Endothelial cell of umbilical vein (primary cell): Measurements from ENCODE around the gene NCKAP5. TPM values are rescaled to one million over a fixed set of nuclear protein-coding genes. Genes with fewer than 3 reads are reported as not detected.

Source experiments
- BruUV-seq: library from RNA; stranded (reverse); fragments of 400-500 nt; replicated peaks from 2 replicates; lab custom pipeline; 2021; lab: Mats Ljungman, UMichigan
- CTCF ChIA-PET: fragments of 300-600, 350-600 bp; sonication (Branson Sonifier 250); formaldehyde crosslinking; loops from one replicate; lab custom pipeline; 2021; ENCODE audit warnings: antibody characterized with exemption, inconsistent platforms; lab: Charles Lee
- POLR2A ChIA-PET: fragments of 300-600, 350-600 bp; sonication (Branson Sonifier 250); formaldehyde crosslinking; loops from one replicate; lab custom pipeline; 2021; ENCODE audit warnings: antibody characterized with exemption, inconsistent platforms; lab: Charles Lee
- DNase-seq: peaks from one replicate; pipeline ENCODE4 v3.0.0-alpha.2; 2011; ENCODE audit warnings: low read depth, low spot score
- FAIRE-seq: peaks from 2 replicates; lab custom pipeline; 2011; peaks lifted over from hg19 to GRCh38; lab: Jason Lieb, UNC
- H2AFZ ChIP-seq: 2 replicates; pipeline ENCODE4 v1.6.0; 2012; ENCODE audit warnings: low read depth, low read length, control low read depth, inconsistent platforms
- H3K27ac ChIP-seq: 2 replicates; pipeline ENCODE4 v1.5.1; 2011; ENCODE audit warnings: low read depth, mild to moderate bottlenecking, control low read depth, low read length, moderate library complexity; ENCODE audit not compliant: insufficient read depth
- H3K27me3 ChIP-seq, 2 experiments: 2 replicates each; pipeline versions ENCODE4 v1.6.0 to v1.6.1; 2011; ENCODE audit warnings: low read length in 2 of 2, mixed read lengths in 1 of 2; ENCODE audit not compliant: control insufficient read depth in 2 of 2, insufficient read depth in 2 of 2
- H3K36me3 ChIP-seq, 2 experiments: 2 replicates in 1 of 2; 3 replicates in 1 of 2; pipeline ENCODE4 v1.5.1; 2011; ENCODE audit warnings: low read length in 2 of 2, mild to moderate bottlenecking in 1 of 2, moderate library complexity in 1 of 2; ENCODE audit not compliant: control insufficient read depth in 2 of 2, insufficient read depth in 2 of 2; ENCODE audit errors: extremely low read depth in 1 of 2
- H3K4me1 ChIP-seq: 3 replicates; pipeline ENCODE4 v1.5.1; 2011; ENCODE audit warnings: mild to moderate bottlenecking, low read length; ENCODE audit not compliant: control insufficient read depth, insufficient read depth; ENCODE audit errors: extremely low read depth
- H3K4me2 ChIP-seq: 2 replicates; pipeline ENCODE4 v1.6.1; 2011; ENCODE audit warnings: low read length, control low read depth, mixed read lengths; ENCODE audit not compliant: insufficient read depth
- H3K4me3 ChIP-seq, 3 experiments: fragments of 200-600 bp in 1 of 3; sonication (generic), shearing (Covaris generic) in 1 of 3; replicated peaks in 1 of 3; 2 replicates each; pipeline ENCODE4 v1.5.1; 2011 to 2016; ENCODE audit warnings: control low read depth in 3 of 3, low read length in 3 of 3, mild to moderate bottlenecking in 2 of 3, inconsistent platforms in 1 of 3, low read depth in 1 of 3, moderate library complexity in 1 of 3; ENCODE audit not compliant: insufficient read depth in 1 of 3
- H3K79me2 ChIP-seq: 2 replicates; pipeline ENCODE4 v1.6.0; 2012; ENCODE audit warnings: low read length, inconsistent platforms; ENCODE audit not compliant: control insufficient read depth, insufficient read depth
- H3K9ac ChIP-seq: replicated peaks from 2 replicates; pipeline ENCODE3; 2011; ENCODE audit warnings: low read length, control low read depth; ENCODE audit not compliant: insufficient read depth; ENCODE audit errors: extremely low read depth
- H3K9me1 ChIP-seq: replicated peaks from 3 replicates; pipeline ENCODE4 v1.6.0; 2011; ENCODE audit warnings: mild to moderate bottlenecking, low read length; ENCODE audit not compliant: control insufficient read depth, insufficient read depth; ENCODE audit errors: extremely low read depth
- H3K9me3 ChIP-seq: replicated peaks from 2 replicates; pipeline ENCODE4 v1.5.1; 2012; ENCODE audit warnings: low read length, inconsistent platforms; ENCODE audit not compliant: control insufficient read depth, insufficient read depth
- H4K20me1 ChIP-seq: replicated peaks from 2 replicates; pipeline ENCODE3; 2011; ENCODE audit warnings: mild to moderate bottlenecking, low read length; ENCODE audit not compliant: control insufficient read depth, insufficient read depth; ENCODE audit errors: extremely low read depth
- EZH2 ChIP-seq: IDR thresholded peaks from 2 replicates; pipeline ENCODE4 v1.6.1; 2012; ENCODE audit warnings: borderline replicate concordance, low read depth, mild to moderate bottlenecking, moderate library complexity, low read length, inconsistent platforms; ENCODE audit not compliant: severe bottlenecking
- FOS ChIP-seq: IDR thresholded peaks from 2 replicates; pipeline ENCODE4 v1.6.1; 2011; ENCODE audit warnings: mild to moderate bottlenecking, low read length, moderate library complexity, borderline replicate concordance; ENCODE audit not compliant: insufficient read depth
- GATA2 ChIP-seq: IDR thresholded peaks from 2 replicates; pipeline ENCODE4 v1.7.0; 2011; ENCODE audit warnings: low read depth, mild to moderate bottlenecking, moderate library complexity, mixed read lengths, low read length; ENCODE audit not compliant: insufficient read length, insufficient read depth
- JUN ChIP-seq: IDR thresholded peaks from 2 replicates; pipeline ENCODE4 v1.6.1; 2011; ENCODE audit warnings: borderline replicate concordance, low read depth; ENCODE audit not compliant: insufficient read length, insufficient read depth
- MAX ChIP-seq: IDR thresholded peaks from 2 replicates; pipeline ENCODE4 v1.6.1; 2011; ENCODE audit not compliant: insufficient read depth, insufficient read length
- MYC ChIP-seq: IDR thresholded peaks from one replicate; pipeline ENCODE4 v1.6.1; 2011; ENCODE audit warnings: mild to moderate bottlenecking, low read depth, low read length
- POLR2A ChIP-seq: IDR thresholded peaks from 2 replicates; pipeline ENCODE4 v1.6.1; 2012; ENCODE audit warnings: low read depth, mild to moderate bottlenecking, control low read depth, low read length
- POLR2AphosphoS5 ChIP-seq: IDR thresholded peaks from 2 replicates; pipeline ENCODE4 v1.6.1; 2012; ENCODE audit warnings: low read depth, mild to moderate bottlenecking, control low read depth, low read length, moderate library complexity; ENCODE audit not compliant: insufficient read depth
- dilution Hi-C: fragments of 300-500 bp; cut with MboI; formaldehyde crosslinking; loops from one replicate; pipeline ENCODE4 v1.15.0; 2019; ENCODE audit warnings: low sequenced_read_pairs; ENCODE audit not compliant: extremely low pct_ligation_motif_present
- intact Hi-C: fragments of 100-400 bp; cut with micrococcal nuclease; formaldehyde crosslinking; loops from one replicate; pipeline ENCODE4 v1.10.0; 2022
- polyA plus RNA-seq, 4 experiments: library from polyadenylated mRNA; depleted of rRNA in 3 of 4; stranded (reverse) in 3 of 4; unstranded in 1 of 4; fragments of >200 nt; gene quantifications; 2 replicates each; pipeline versions ENCODE4 v1.2.1 to v1.2.3, GENCODE V29; 2011 to 2012; ENCODE audit warnings: missing spikeins in 1 of 4
- total RNA-seq: library from RNA; stranded (reverse); gene quantifications from 2 replicates; pipeline ENCODE4 v1.2.3, GENCODE V29; 2021
- TF ChIP-seq, protein P1 (sequence below), 2 donors: IDR thresholded peaks; 1 replicate in 1 of 2; 2 replicates in 1 of 2; pipeline ENCODE4 v1.5.1; 2011; ENCODE audit warnings: low read length in 2 of 2, mild to moderate bottlenecking in 2 of 2, moderate library complexity in 2 of 2, control low read depth in 1 of 2, inconsistent platforms in 1 of 2, low read depth in 1 of 2; ENCODE audit not compliant: insufficient read depth in 1 of 2; ENCODE audit errors: extremely low read depth in 1 of 2

Gene NCKAP5
- total and polyA plus RNA-seq, 2 donors (not counting 3 experiments of a cell fraction or from before 2014, with no cell fraction given): 0.47 to 3.3 TPM

GRCh38 chr2:133255360-133255759 lies 312.9 kb downstream of the NCKAP5 start:
- no TSS peak for BruUV-seq
- DNase-seq (no peak), FAIRE-seq (no peak)
- no peaks in the 10 kb centered on the region for H3K79me2 ChIP-seq
- no peaks in the 10 kb centered on the region for H3K9me3 ChIP-seq
- H4K20me1 ChIP-seq: no peaks in the 10 kb centered on the region
- H3K4me1 ChIP-seq: no peaks in the 10 kb centered on the region
- H3K36me3 ChIP-seq: no peaks in the 10 kb centered on the region
- dilution Hi-C loops (no loop called here), intact Hi-C loops (no loop called here)
- no peak overlapping the region for H3K4me2 ChIP-seq
- no peaks in the 10 kb centered on the region for H3K27me3 ChIP-seq
- H3K4me3 ChIP-seq: no peak overlapping the region
- no peak overlapping the region for H3K9ac ChIP-seq
- CTCF ChIA-PET: interaction anchor here (1.1 to 1.6 kb wide), 2 partner anchors 9 to 589 kb away, joined by 3 to 4 read pairs; no protein-coding TSS in a partner anchor
- H3K27ac ChIP-seq: no peak overlapping the region
- TF ChIP-seq POLR2AphosphoS5: no peak
- TF ChIP-seq FOS: no peak
- no peak for TF ChIP-seq MYC
- TF ChIP-seq JUN: no peak
- TF ChIP-seq, protein P1, sequence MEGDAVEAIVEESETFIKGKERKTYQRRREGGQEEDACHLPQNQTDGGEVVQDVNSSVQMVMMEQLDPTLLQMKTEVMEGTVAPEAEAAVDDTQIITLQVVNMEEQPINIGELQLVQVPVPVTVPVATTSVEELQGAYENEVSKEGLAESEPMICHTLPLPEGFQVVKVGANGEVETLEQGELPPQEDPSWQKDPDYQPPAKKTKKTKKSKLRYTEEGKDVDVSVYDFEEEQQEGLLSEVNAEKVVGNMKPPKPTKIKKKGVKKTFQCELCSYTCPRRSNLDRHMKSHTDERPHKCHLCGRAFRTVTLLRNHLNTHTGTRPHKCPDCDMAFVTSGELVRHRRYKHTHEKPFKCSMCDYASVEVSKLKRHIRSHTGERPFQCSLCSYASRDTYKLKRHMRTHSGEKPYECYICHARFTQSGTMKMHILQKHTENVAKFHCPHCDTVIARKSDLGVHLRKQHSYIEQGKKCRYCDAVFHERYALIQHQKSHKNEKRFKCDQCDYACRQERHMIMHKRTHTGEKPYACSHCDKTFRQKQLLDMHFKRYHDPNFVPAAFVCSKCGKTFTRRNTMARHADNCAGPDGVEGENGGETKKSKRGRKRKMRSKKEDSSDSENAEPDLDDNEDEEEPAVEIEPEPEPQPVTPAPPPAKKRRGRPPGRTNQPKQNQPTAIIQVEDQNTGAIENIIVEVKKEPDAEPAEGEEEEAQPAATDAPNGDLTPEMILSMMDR (IDR thresholded peaks at IDR 0.05; ENCODE audit: extremely low read depth in 1 of 2, insufficient read depth in 1 of 2, low read depth in 1 of 2, low read length in 2 of 2): no peak
- no peak for TF ChIP-seq GATA2
- TF ChIP-seq MAX: no peak
- no peak for TF ChIP-seq POLR2A
- no peak for TF ChIP-seq EZH2
- no peak overlapping the region for H2AFZ ChIP-seq
- H3K9me1 ChIP-seq: no peaks in the 10 kb centered on the region
- POLR2A ChIA-PET: no interaction called here
